Measurements from ENCODE around the gene ZFP36L2. TPM values are rescaled to one million over a fixed set of nuclear protein-coding genes. Genes with fewer than 3 reads are reported as not detected.
A peak's percentile ranks its signal among the peaks of the same experiment; 100 is the strongest.

The ZFP36L2 gene
- total and polyA plus RNA-seq, 2 experiments from 2014 or later, result 37.9 to 38.4 TPM

DNA sequence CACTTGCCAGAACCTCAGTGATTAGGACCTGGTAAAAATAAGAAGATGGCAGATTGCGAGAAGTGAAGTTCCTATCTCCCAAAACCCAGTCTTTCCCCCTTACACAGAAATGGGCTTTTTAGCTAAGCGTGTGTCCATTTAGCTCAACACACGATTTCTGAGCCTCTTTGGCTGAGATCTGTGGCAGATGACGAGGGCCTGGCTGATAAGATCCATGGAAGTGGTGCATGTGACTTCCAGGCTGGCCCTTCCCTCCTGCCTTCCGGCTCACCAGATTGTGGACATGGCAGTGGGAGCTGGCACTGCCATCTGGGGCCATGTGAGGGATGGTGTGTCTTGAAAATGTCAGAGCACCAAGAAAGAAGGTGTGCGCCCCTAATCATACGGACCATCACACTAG is 41.0 kb upstream of the ZFP36L2 start (continued):
- TF ChIP-seq, protein P1, sequence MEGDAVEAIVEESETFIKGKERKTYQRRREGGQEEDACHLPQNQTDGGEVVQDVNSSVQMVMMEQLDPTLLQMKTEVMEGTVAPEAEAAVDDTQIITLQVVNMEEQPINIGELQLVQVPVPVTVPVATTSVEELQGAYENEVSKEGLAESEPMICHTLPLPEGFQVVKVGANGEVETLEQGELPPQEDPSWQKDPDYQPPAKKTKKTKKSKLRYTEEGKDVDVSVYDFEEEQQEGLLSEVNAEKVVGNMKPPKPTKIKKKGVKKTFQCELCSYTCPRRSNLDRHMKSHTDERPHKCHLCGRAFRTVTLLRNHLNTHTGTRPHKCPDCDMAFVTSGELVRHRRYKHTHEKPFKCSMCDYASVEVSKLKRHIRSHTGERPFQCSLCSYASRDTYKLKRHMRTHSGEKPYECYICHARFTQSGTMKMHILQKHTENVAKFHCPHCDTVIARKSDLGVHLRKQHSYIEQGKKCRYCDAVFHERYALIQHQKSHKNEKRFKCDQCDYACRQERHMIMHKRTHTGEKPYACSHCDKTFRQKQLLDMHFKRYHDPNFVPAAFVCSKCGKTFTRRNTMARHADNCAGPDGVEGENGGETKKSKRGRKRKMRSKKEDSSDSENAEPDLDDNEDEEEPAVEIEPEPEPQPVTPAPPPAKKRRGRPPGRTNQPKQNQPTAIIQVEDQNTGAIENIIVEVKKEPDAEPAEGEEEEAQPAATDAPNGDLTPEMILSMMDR (conservative IDR thresholded peaks at IDR 0.05; ENCODE audit: low read depth in 2 of 2), result no peak
- no peak for TF ChIP-seq CREB1 (CRISPR knock-in tag; IDR thresholded peaks at IDR 0.05; ENCODE audit: low read depth)
- TF ChIP-seq EZH2 (IDR thresholded peaks at IDR 0.05; ENCODE audit: low read depth, unreplicated experiment), result no peak
- no peak for TF ChIP-seq POLR2AphosphoS5 (IDR thresholded peaks at IDR 0.05; ENCODE audit: low read depth)
- TF ChIP-seq, protein P2, sequence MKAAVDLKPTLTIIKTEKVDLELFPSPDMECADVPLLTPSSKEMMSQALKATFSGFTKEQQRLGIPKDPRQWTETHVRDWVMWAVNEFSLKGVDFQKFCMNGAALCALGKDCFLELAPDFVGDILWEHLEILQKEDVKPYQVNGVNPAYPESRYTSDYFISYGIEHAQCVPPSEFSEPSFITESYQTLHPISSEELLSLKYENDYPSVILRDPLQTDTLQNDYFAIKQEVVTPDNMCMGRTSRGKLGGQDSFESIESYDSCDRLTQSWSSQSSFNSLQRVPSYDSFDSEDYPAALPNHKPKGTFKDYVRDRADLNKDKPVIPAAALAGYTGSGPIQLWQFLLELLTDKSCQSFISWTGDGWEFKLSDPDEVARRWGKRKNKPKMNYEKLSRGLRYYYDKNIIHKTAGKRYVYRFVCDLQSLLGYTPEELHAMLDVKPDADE (IDR thresholded peaks at IDR 0.05), result no peak
- TF ChIP-seq ZNF114 (CRISPR knock-in tag; IDR thresholded peaks at IDR 0.05), result no peak

DNA sequence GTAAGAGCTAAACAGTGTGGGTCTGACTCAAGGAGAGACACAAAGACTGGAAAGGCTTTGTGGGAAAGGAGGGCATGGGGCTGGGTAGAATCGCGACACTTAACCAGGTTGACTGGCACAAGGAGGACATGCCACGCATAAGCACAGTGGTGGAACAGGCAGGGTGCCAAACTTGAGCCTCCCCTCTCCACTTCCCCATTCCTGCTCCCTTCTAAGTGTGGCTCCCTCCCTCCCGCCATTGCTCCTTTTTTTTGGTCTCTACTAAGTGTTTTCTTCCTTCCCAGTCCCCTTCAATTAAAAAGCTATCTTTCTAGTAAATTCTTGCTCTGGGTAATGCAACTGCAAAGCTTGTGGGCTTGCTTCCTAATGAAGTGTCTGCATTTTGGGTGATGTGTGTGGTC is 40.3 kb upstream of the ZFP36L2 start:
- Histone ChIP-seq H3K4me1 (ENCODE audit: insufficient read depth) (peaks cover 3% of the 10 kb centered on the region; the same call in 1 of the 2 replicates), H3K79me2 (replicated peaks; ENCODE audit: insufficient read depth) (no peaks in the 10 kb centered on the region), H3K36me3 (ENCODE audit: insufficient read depth) (no peaks in the 10 kb centered on the region), H3K9me2 (ENCODE audit: insufficient read depth) (no peaks in the 10 kb centered on the region), H3K4me2 (no peak overlapping the region), H3K27me3 (ENCODE audit: insufficient read depth) (no peaks in the 10 kb centered on the region), H3K27ac (ENCODE audit: low read depth) (no peak overlapping the region), H3F3A (replicated peaks; ENCODE audit: low read depth) (0 out of 2 replicates have a peak, but pooled peaks cover 3% of the 10 kb centered on the region), H4K20me1 (replicated peaks; ENCODE audit: insufficient read depth) (no peaks in the 10 kb centered on the region), H2AFZ (no peak overlapping the region), H3K4me3 (no peak overlapping the region)
- peaks cover 34% of the 10 kb centered on the region for H3K4me1 Mint-ChIP-seq
- no peaks in the 10 kb centered on the region for H3K9me3 Mint-ChIP-seq
- DNase-seq (ENCODE audit: low spot score) (no peak), ATAC-seq (no peak)
- H3K27ac Mint-ChIP-seq, result no peak overlapping the region
- H3K27me3 Mint-ChIP-seq (ENCODE audit: insufficient read depth, low read depth, poor library complexity), result peaks cover 5% of the 10 kb centered on the region
- H3K36me3 Mint-ChIP-seq (ENCODE audit: low read depth), result no peaks in the 10 kb centered on the region
- H3K4me3 Mint-ChIP-seq, result no peak overlapping the region
- TF ChIP-seq STAT1 (IDR thresholded peaks at IDR 0.05; ENCODE audit: unreplicated experiment), result no peak
- TF ChIP-seq CREB1 (CRISPR knock-in tag; IDR thresholded peaks at IDR 0.05; ENCODE audit: low read depth), result no peak

DNA sequence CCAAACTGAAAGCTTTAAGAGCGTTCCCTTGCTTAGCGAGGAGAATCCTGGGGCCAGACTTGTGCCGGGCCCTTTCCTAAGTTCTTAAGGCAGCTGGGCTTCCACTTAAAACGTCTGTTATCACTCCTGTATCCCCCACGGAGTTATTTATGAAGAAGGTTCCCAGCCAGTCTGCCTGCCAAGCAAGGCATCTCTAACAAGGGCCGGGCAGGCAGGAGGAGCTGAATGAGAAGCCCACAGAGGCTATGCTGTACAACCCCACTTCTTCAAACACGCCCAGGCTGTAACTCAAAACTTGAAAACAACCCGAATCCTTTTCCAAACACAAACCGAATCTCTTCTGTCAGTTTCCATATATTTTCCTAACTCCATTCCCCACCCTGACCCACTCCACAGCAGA is 39.0 kb upstream of the ZFP36L2 start:
- H3K4me1 Mint-ChIP-seq, result peaks cover 33% of the 10 kb centered on the region
- Histone ChIP-seq H3K4me1 (ENCODE audit: insufficient read depth) (peaks cover 3% of the 10 kb centered on the region; the same call in 1 of the 2 replicates), H3K79me2 (replicated peaks; ENCODE audit: insufficient read depth) (no peaks in the 10 kb centered on the region), H3K27me3 (ENCODE audit: insufficient read depth) (no peaks in the 10 kb centered on the region), H3F3A (replicated peaks; ENCODE audit: low read depth) (0 out of 2 replicates have a peak, but pooled peaks cover 3% of the 10 kb centered on the region), H3K9me2 (ENCODE audit: insufficient read depth) (no peaks in the 10 kb centered on the region), H3K27ac (ENCODE audit: low read depth) (no peak overlapping the region), H2AFZ (no peak overlapping the region), H3K36me3 (ENCODE audit: insufficient read depth) (no peaks in the 10 kb centered on the region), H4K20me1 (replicated peaks; ENCODE audit: insufficient read depth) (no peaks in the 10 kb centered on the region), H3K4me3 (no peak overlapping the region), H3K4me2 (no peak overlapping the region)
- no peak for DNase-seq (ENCODE audit: low spot score)
- H3K36me3 Mint-ChIP-seq (ENCODE audit: low read depth), result no peaks in the 10 kb centered on the region
- H3K27me3 Mint-ChIP-seq (ENCODE audit: insufficient read depth, low read depth, poor library complexity), result peaks cover 4% of the 10 kb centered on the region
- H3K9me3 Mint-ChIP-seq, result no peaks in the 10 kb centered on the region
- ATAC-seq, result peak; percentile 20
- no peak overlapping the region for H3K4me3 Mint-ChIP-seq
- H3K27ac Mint-ChIP-seq, result peak overlapping the region; percentile 33; the same call in 1 of the 2 replicates
- TF ChIP-seq ZNF114 (CRISPR knock-in tag; IDR thresholded peaks at IDR 0.05) (no peak), EZH2phosphoT487 (IDR thresholded peaks at IDR 0.05; ENCODE audit: unreplicated experiment) (no peak), NANOG (IDR thresholded peaks at IDR 0.05; ENCODE audit: borderline replicate concordance) (no peak), POLR2AphosphoS5 (IDR thresholded peaks at IDR 0.05; ENCODE audit: low read depth) (no peak), EZH2 (IDR thresholded peaks at IDR 0.05; ENCODE audit: low read depth, unreplicated experiment) (no peak)
- TF ChIP-seq, protein P3, sequence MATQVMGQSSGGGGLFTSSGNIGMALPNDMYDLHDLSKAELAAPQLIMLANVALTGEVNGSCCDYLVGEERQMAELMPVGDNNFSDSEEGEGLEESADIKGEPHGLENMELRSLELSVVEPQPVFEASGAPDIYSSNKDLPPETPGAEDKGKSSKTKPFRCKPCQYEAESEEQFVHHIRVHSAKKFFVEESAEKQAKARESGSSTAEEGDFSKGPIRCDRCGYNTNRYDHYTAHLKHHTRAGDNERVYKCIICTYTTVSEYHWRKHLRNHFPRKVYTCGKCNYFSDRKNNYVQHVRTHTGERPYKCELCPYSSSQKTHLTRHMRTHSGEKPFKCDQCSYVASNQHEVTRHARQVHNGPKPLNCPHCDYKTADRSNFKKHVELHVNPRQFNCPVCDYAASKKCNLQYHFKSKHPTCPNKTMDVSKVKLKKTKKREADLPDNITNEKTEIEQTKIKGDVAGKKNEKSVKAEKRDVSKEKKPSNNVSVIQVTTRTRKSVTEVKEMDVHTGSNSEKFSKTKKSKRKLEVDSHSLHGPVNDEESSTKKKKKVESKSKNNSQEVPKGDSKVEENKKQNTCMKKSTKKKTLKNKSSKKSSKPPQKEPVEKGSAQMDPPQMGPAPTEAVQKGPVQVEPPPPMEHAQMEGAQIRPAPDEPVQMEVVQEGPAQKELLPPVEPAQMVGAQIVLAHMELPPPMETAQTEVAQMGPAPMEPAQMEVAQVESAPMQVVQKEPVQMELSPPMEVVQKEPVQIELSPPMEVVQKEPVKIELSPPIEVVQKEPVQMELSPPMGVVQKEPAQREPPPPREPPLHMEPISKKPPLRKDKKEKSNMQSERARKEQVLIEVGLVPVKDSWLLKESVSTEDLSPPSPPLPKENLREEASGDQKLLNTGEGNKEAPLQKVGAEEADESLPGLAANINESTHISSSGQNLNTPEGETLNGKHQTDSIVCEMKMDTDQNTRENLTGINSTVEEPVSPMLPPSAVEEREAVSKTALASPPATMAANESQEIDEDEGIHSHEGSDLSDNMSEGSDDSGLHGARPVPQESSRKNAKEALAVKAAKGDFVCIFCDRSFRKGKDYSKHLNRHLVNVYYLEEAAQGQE (IDR thresholded peaks at IDR 0.05; ENCODE audit: unreplicated experiment), result no peak
- TF ChIP-seq, protein P1 (conservative IDR thresholded peaks at IDR 0.05; ENCODE audit: low read depth in 2 of 2), result no peak

All from GM23338 (cell line).